HAP-1 (cell line): ENCODE results near the gene AGRN.
"Not testable (repeated sequence)": the region's sequence is repeated elsewhere in the genome, so short reads cannot be mapped to it uniquely, and the experiment has no call there.

Experiments
- DNase-seq, 2 experiments: peaks; one replicate each; pipeline ENCODE4 v3.0.0-alpha.2; 2016 to 2020; ENCODE audit warnings: low spot score in 2 of 2
- H3K27me3 ChIP-seq: fragments of 250-450 bp; sonication (Bioruptor Pico); 2 replicates; pipeline ENCODE4 v1.5.1; 2020; ENCODE audit warnings: low read depth, mild to moderate bottlenecking, moderate library complexity
- H3K36me3 ChIP-seq: fragments of 250-450 bp; sonication (Bioruptor Pico); replicated peaks from 2 replicates; pipeline ENCODE4 v1.5.1; 2020; ENCODE audit warnings: mild to moderate bottlenecking
- H3K4me1 ChIP-seq: fragments of 250-450 bp; sonication (Bioruptor Pico); 2 replicates; pipeline ENCODE4 v1.5.1; 2020; ENCODE audit warnings: mild to moderate bottlenecking
- H3K4me3 ChIP-seq: fragments of 250-450 bp; sonication (Bioruptor Pico); 2 replicates; pipeline ENCODE4 v1.5.1; 2020; ENCODE audit warnings: mild to moderate bottlenecking, moderate library complexity
- H3K9me3 ChIP-seq: fragments of 250-450 bp; sonication (Bioruptor Pico); 2 replicates; pipeline ENCODE4 v1.5.1; 2020; ENCODE audit warnings: mild to moderate bottlenecking, moderate library complexity
- in situ Hi-C: fragments of 300-500 bp; cut with MboI; formaldehyde crosslinking; loops from 3 replicates; pipeline ENCODE4 v1.14.3; 2020; ENCODE audit warnings: low sequenced_read_pairs, inconsistent platforms, mixed read lengths

AGRN gene

GRCh38 chr1:1074631-1075147 is 54.8 kb downstream of the AGRN start:
- no peak overlapping the region for H3K4me3 ChIP-seq
- no peak for DNase-seq
- H3K4me1 ChIP-seq: peaks cover 5% of the 10 kb centered on the region
- peaks cover 13% of the 10 kb centered on the region for H3K27me3 ChIP-seq
- H3K9me3 ChIP-seq: no peaks in the 10 kb centered on the region
- in situ Hi-C loops: no loop called here
- no peaks in the 10 kb centered on the region for H3K36me3 ChIP-seq

GRCh38 chr1:1075148-1075935 is 55.4 kb downstream of the AGRN start:
- Histone ChIP-seq H3K4me1 (peaks cover 11% of the 10 kb centered on the region), H3K4me3 (no peak overlapping the region), H3K36me3 (no peaks in the 10 kb centered on the region), H3K27me3 (peaks cover 13% of the 10 kb centered on the region), H3K9me3 (no peaks in the 10 kb centered on the region)
- in situ Hi-C loops: no loop called here
- no peak for DNase-seq

GRCh38 chr1:1077396-1077795 is 57.5 kb downstream of the AGRN start:
- in situ Hi-C loops, DNase-seq, H3K36me3 ChIP-seq, H3K9me3 ChIP-seq, H3K27me3 ChIP-seq, H3K4me3 ChIP-seq: not testable (repeated sequence)
- H3K4me1 ChIP-seq: peaks cover 11% of the 10 kb centered on the region

GRCh38 chr1:1079408-1080121 is 59.6 kb downstream of the AGRN start:
- H3K4me3 ChIP-seq: 0 out of 2 replicates have a peak overlapping the region, but pooled peaks have one; percentile 3
- H3K4me1 ChIP-seq: peaks cover 11% of the 10 kb centered on the region
- no peaks in the 10 kb centered on the region for H3K36me3 ChIP-seq
- in situ Hi-C loops: no loop called here
- DNase-seq: peak; percentile 25 to 71
- H3K9me3 ChIP-seq: no peaks in the 10 kb centered on the region
- peaks cover 9% of the 10 kb centered on the region for H3K27me3 ChIP-seq

- Histone ChIP-seq H3K36me3 (no peaks in the 10 kb centered on the region), H3K4me3 (0 out of 2 replicates have a peak overlapping the region, but pooled peaks have one; percentile 3), H3K4me1 (peaks cover 11% of the 10 kb centered on the region), H3K27me3 (peaks cover 2% of the 10 kb centered on the region), H3K9me3 (no peaks in the 10 kb centered on the region)
- in situ Hi-C loops: no loop called here
- peak; percentile 48 to 79 for DNase-seq
Measured at GRCh38 chr1:1080122-1080757, 60.3 kb downstream of the AGRN start.

- Histone ChIP-seq H3K27me3 (no peaks in the 10 kb centered on the region), H3K36me3 (no peaks in the 10 kb centered on the region), H3K4me3 (no peak overlapping the region), H3K4me1 (peaks cover 11% of the 10 kb centered on the region), H3K9me3 (no peaks in the 10 kb centered on the region)
- peak in 1 of 2 experiments; percentile 7 for DNase-seq
- in situ Hi-C loops: no loop called here
Measured at GRCh38 chr1:1080951-1081310, 61.0 kb downstream of the AGRN start.

GRCh38 chr1:1081311-1082238 is 61.7 kb downstream of the AGRN start:
- Histone ChIP-seq H3K27me3 (no peaks in the 10 kb centered on the region), H3K36me3 (no peaks in the 10 kb centered on the region), H3K4me3 (no peak overlapping the region), H3K4me1 (peaks cover 11% of the 10 kb centered on the region), H3K9me3 (no peaks in the 10 kb centered on the region)
- peak in 1 of 2 experiments; percentile 7 for DNase-seq
- in situ Hi-C loops: no loop called here

- H3K4me3 ChIP-seq: no peak overlapping the region
- in situ Hi-C loops: no loop called here
- peak in 1 of 2 experiments; percentile 7 for DNase-seq
Measured at GRCh38 chr1:1082239-1082775, 62.4 kb downstream of the AGRN start.

GRCh38 chr1:1082776-1083415 is 63.0 kb downstream of the AGRN start:
- no peaks in the 10 kb centered on the region for H3K36me3 ChIP-seq
- no peak overlapping the region for H3K4me3 ChIP-seq
- no peaks in the 10 kb centered on the region for H3K27me3 ChIP-seq
- peaks cover 11% of the 10 kb centered on the region for H3K4me1 ChIP-seq
- H3K9me3 ChIP-seq: no peaks in the 10 kb centered on the region
- DNase-seq: peak in 1 of 2 experiments; percentile 7
- in situ Hi-C loops: no loop called here

More at GRCh38 chr1:1082239-1082775, 62.4 kb downstream of the AGRN start:
- Histone ChIP-seq H3K9me3 (no peaks in the 10 kb centered on the region), H3K36me3 (no peaks in the 10 kb centered on the region), H3K4me1 (peaks cover 11% of the 10 kb centered on the region), H3K27me3 (no peaks in the 10 kb centered on the region)

- in situ Hi-C loops: no loop called here
- Histone ChIP-seq H3K36me3 (no peaks in the 10 kb centered on the region), H3K4me1 (peaks cover 11% of the 10 kb centered on the region), H3K27me3 (no peaks in the 10 kb centered on the region), H3K4me3 (no peak overlapping the region), H3K9me3 (no peaks in the 10 kb centered on the region)
- DNase-seq: peak in 1 of 2 experiments; percentile 7
Measured at GRCh38 chr1:1083416-1084371, 63.8 kb downstream of the AGRN start.

GRCh38 chr1:1084372-1085170 is 64.7 kb downstream of the AGRN start:
- Histone ChIP-seq H3K4me3 (no peak overlapping the region), H3K36me3 (no peaks in the 10 kb centered on the region), H3K4me1 (peaks cover 8% of the 10 kb centered on the region), H3K9me3 (no peaks in the 10 kb centered on the region), H3K27me3 (no peaks in the 10 kb centered on the region)
- peak in 1 of 2 experiments; percentile 7 for DNase-seq
- in situ Hi-C loops: no loop called here
